GM19452 (cell line): Measurements from ENCODE around the gene FGB.

Experiments used
- ATAC-seq: cut with Tn5 transposase; IDR thresholded peaks from one replicate; pipeline ENCODE4 v1.9.1; 2021; ENCODE audit not compliant: unreplicated experiment

Gene FGB

GRCh38 chr4:154565704-154566103, 2.9 kb downstream of the FGB start:
- ATAC-seq = no peak

- ATAC-seq = no peak
Observed at GRCh38 chr4:154566639-154567204, 3.9 kb downstream of the FGB start.

- no peak for ATAC-seq
Observed at GRCh38 chr4:154569028-154569427, 6.2 kb downstream of the FGB start.

- ATAC-seq = no peak
Observed at GRCh38 chr4:154569584-154569983, 6.8 kb downstream of the FGB start.

- ATAC-seq = no peak
Observed at GRCh38 chr4:154573190-154573870, 10.5 kb downstream of the FGB start.

GRCh38 chr4:154574311-154574710, 11.5 kb downstream of the FGB start:
- ATAC-seq = no peak

- no peak for ATAC-seq
Observed at GRCh38 chr4:154577324-154577723, 14.5 kb downstream of the FGB start.

- ATAC-seq = no peak
Observed at GRCh38 chr4:154578919-154579318, 16.1 kb downstream of the FGB start.

- no peak for ATAC-seq
Observed at GRCh38 chr4:154579927-154580326, 17.1 kb downstream of the FGB start.

GRCh38 chr4:154582723-154583122, 19.9 kb downstream of the FGB start:
- ATAC-seq = no peak

- no peak for ATAC-seq
Observed at GRCh38 chr4:154583230-154583629, 20.4 kb downstream of the FGB start.

- no peak for ATAC-seq
Observed at GRCh38 chr4:154583677-154584076, 20.9 kb downstream of the FGB start.

GRCh38 chr4:154584259-154584658, 21.4 kb downstream of the FGB start:
- ATAC-seq = no peak

- no peak for ATAC-seq
Observed at GRCh38 chr4:154585369-154586018, 22.7 kb downstream of the FGB start.

GRCh38 chr4:154586296-154587033, 23.7 kb downstream of the FGB start:
- ATAC-seq = no peak

GRCh38 chr4:154588198-154588597, 25.4 kb downstream of the FGB start:
- no peak for ATAC-seq

- ATAC-seq = no peak
Observed at GRCh38 chr4:154589296-154590197, 26.7 kb downstream of the FGB start.

- ATAC-seq = no peak
Observed at GRCh38 chr4:154590329-154591006, 27.7 kb downstream of the FGB start, which contains the start of gene FGA. TSS of gene FGA (minus strand) at chr4:154590742. CDS start at chr4:154590687, 55 bp downstream.

- ATAC-seq = no peak
Observed at GRCh38 chr4:154591890-154592289, 29.1 kb downstream of the FGB start.

GRCh38 chr4:154593868-154594267, 31.1 kb downstream of the FGB start:
- no peak for ATAC-seq
